GM10248 (cell line): Measurements from ENCODE around the gene PAK3.

Source experiments
- CTCF ChIA-PET: fragments of 300-600 bp; sonication (Branson Sonifier 250); formaldehyde crosslinking; extraction: SDS; loops from one replicate; lab custom pipeline; 2021; ENCODE audit warnings: antibody characterized with exemption; lab: Yijun Ruan, JAX
- POLR2A ChIA-PET: fragments of 350-650 bp; sonication (Branson Sonifier 250); formaldehyde crosslinking; extraction: SDS; loops from one replicate; lab custom pipeline; 2020; ENCODE audit warnings: antibody characterized with exemption; lab: Yijun Ruan, JAX
- DNase-seq: peaks from one replicate; pipeline ENCODE4 v3.0.0; 2012; ENCODE audit errors: extremely low spot score
- TF ChIP-seq, protein P1 (sequence below): IDR thresholded peaks from 2 replicates; pipeline ENCODE4 v1.5.1; 2012; ENCODE audit warnings: mild to moderate bottlenecking, low read depth; ENCODE audit errors: extremely low read depth, missing control alignments, control extremely low read depth

The PAK3 gene

DNA sequence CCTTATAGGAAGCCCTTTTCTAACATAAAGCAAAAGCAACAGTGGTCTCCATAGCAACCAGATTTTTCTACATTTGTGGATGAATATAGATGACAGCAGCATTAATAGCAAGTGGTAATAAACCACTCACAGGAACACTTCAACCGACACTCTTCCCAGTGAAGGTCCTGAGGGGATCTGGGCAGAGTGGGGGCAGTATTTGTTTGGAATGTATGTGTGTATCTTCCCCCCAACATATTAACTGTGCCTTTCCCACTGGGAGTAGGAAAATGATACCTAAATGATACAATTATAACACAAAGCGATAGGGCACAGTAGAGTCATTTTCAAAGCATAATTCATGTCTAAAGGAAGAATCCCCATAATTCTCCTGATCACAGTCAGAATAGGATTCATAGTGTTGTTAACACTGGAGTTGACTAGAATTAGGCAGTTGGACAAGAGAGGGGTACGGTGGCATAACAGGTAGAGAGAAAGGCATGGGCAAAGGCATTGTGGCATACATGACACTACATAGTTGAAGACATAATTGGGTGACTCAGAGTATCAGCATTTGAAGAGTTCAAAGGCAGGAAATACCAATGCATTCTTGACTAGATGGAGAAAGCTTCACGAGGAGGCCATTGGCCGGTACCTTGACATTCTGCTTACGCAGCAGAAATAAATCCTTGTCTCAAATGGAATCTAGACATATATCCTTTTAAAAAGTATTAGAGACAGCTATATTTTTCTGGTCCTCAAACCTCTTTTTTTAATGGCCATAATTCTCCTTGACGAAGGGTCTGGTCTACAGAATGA lies 159.1 kb downstream of the PAK3 start:
- TF ChIP-seq, protein P1, sequence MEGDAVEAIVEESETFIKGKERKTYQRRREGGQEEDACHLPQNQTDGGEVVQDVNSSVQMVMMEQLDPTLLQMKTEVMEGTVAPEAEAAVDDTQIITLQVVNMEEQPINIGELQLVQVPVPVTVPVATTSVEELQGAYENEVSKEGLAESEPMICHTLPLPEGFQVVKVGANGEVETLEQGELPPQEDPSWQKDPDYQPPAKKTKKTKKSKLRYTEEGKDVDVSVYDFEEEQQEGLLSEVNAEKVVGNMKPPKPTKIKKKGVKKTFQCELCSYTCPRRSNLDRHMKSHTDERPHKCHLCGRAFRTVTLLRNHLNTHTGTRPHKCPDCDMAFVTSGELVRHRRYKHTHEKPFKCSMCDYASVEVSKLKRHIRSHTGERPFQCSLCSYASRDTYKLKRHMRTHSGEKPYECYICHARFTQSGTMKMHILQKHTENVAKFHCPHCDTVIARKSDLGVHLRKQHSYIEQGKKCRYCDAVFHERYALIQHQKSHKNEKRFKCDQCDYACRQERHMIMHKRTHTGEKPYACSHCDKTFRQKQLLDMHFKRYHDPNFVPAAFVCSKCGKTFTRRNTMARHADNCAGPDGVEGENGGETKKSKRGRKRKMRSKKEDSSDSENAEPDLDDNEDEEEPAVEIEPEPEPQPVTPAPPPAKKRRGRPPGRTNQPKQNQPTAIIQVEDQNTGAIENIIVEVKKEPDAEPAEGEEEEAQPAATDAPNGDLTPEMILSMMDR: no peak
- CTCF ChIA-PET: interaction anchor here (1.7 kb wide), 1 partner anchor 9 kb away, joined by 4 read pairs; no protein-coding TSS in a partner anchor
- DNase-seq: no peak
- POLR2A ChIA-PET: no interaction called here

DNA sequence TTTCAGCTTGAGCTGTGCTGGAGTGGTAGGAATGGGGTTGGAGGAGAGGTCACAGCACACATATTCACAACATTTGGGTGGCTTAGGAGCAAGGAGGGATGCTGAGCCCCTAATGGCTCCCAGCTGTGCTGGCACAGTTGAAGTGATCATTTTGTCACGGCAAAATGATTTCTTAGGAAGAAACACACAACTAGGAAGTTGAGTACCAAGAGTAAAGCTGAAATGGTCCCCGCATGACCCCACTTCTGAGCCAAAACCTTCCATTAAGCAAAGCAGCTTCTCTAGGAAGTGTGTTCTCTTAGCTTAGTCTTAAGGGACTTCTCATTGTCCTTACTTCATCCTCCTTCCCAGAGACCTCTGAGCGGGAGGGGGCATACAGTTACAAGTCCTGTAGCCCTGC lies 161.7 kb downstream of the PAK3 start:
- TF ChIP-seq, protein P1: no peak
- DNase-seq: no peak
- ChIA-PET POLR2A (no interaction called here), CTCF (no interaction called here)

DNA sequence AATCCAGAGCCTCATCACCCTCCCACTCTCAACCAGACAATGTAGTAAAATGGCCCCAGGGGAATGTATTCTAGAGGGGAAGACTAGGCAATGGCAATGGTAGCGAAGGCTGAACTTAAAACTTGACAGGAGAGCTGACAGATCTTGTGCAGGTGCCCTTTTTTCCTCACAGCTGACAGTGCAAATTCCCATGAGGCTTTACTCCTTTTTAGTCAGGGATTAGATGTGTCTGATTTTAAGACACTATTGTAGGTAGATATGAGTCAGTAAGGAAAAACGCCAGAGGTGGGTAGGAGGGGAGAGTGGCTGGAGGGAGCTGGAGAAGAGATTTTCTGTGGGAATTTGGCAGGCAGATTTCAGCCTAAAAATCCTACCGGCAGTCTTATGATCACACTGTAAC lies 163.6 kb downstream of the PAK3 start:
- TF ChIP-seq, protein P1: no peak
- DNase-seq: no peak
- ChIA-PET CTCF (interaction anchor here (1.3 kb wide), 1 partner anchor 15 kb away, joined by 4 read pairs; no protein-coding TSS in a partner anchor), POLR2A (no interaction called here)

GRCh38 chrX:111260451-111260850 lies 164.5 kb downstream of the PAK3 start:
- ChIA-PET POLR2A (no interaction called here), CTCF (no interaction called here)
- TF ChIP-seq, protein P1: no peak
- DNase-seq: no peak

DNA sequence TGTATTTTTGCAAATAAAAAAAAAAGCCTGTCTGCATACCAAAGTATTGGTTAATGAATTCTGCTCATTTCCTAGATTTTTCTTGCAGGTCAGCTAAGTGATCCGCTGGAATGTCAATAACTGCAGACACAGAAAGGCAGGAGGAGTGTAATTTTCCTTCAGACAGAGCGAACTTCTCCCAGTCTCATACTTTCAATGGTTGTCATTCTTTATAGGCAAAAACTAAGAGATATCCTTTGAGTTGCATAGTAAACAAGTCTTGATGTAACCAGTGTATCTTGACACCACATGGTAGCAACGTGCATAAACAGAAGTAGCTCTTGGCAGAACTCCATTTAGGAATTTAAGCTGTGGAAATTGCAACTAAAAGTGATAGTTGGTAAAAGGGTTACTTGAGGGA lies 166.1 kb downstream of the PAK3 start:
- CTCF ChIA-PET: no interaction called here
- TF ChIP-seq, protein P1: no peak
- DNase-seq: no peak
- POLR2A ChIA-PET: no interaction called here

DNA sequence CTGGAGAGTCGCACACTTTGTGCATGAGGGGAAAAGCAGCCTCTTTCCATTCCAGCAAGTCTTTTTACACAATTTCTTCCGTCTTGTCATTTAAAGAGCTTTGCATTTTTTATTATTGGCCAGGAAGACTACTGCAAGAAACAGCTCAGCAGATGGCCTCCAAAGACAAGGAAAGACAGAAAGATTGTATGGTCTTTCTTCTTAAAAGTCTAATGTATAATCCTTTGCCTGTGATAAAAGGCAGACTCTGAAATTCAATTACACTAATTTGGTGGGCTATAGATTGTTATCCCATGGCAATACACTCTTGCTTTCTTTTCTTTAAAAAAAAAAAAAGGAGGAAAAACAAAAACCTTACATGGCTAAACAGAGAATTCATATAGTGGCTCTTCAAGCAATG lies 168.4 kb downstream of the PAK3 start:
- DNase-seq: no peak
- ChIA-PET CTCF (no interaction called here), POLR2A (no interaction called here)
- TF ChIP-seq, protein P1: no peak
